Measurements from ENCODE around the gene RYR1.

Gene RYR1

GRCh38 chr19:38385057-38385803 is 48.3 kb upstream of the RYR1 start:
- Histone ChIP-seq H3K4me2 (ENCODE audit: low read depth, low read length, poor library complexity, severe bottlenecking) (no peak overlapping the region), H4K20me1 (ENCODE audit: insufficient read depth, low read length, poor library complexity, severe bottlenecking) (peaks cover 3% of the 10 kb centered on the region), H2AFZ (ENCODE audit: low read length) (no peak overlapping the region), H3K36me3 (ENCODE audit: insufficient read depth, low read length) (peaks cover 32% of the 10 kb centered on the region; the same call in 1 of the 2 replicates), H3F3A (ENCODE audit: low read depth) (no peaks in the 10 kb centered on the region), H3K9ac (ENCODE audit: low read depth, low read length, poor library complexity, severe bottlenecking) (no peak overlapping the region), H3K9me3 (ENCODE audit: insufficient read depth, low read depth, low read length) (no peaks in the 10 kb centered on the region), H3K4me1 (ENCODE audit: insufficient read depth, low read length, poor library complexity, severe bottlenecking) (peaks cover 5% of the 10 kb centered on the region), H3K27me3 (ENCODE audit: insufficient read depth, low read length, poor library complexity, severe bottlenecking) (no peaks in the 10 kb centered on the region), H3K9me2 (replicated peaks; ENCODE audit: low read depth, low read length) (no peaks in the 10 kb centered on the region), H3K79me2 (ENCODE audit: insufficient read depth, low read length) (no peaks in the 10 kb centered on the region), H3K4me3 (ENCODE audit: low read length, poor library complexity, severe bottlenecking) (no peak overlapping the region)
- no peak for TF ChIP-seq EZH2phosphoT487 (IDR thresholded peaks at IDR 0.05; ENCODE audit: borderline replicate concordance)

- Histone ChIP-seq H3K9me2 (replicated peaks; ENCODE audit: low read depth, low read length) (no peaks in the 10 kb centered on the region), H4K20me1 (ENCODE audit: insufficient read depth, low read length, poor library complexity, severe bottlenecking) (no peaks in the 10 kb centered on the region), H3K36me3 (ENCODE audit: insufficient read depth, low read length) (peaks cover 30% of the 10 kb centered on the region; the same call in 1 of the 2 replicates), H3K27me3 (ENCODE audit: insufficient read depth, low read length, poor library complexity, severe bottlenecking) (no peaks in the 10 kb centered on the region), H3K4me1 (ENCODE audit: insufficient read depth, low read length, poor library complexity, severe bottlenecking) (peaks cover 5% of the 10 kb centered on the region), H3F3A (ENCODE audit: low read depth) (no peaks in the 10 kb centered on the region), H3K4me2 (ENCODE audit: low read depth, low read length, poor library complexity, severe bottlenecking) (no peak overlapping the region), H3K9me3 (ENCODE audit: insufficient read depth, low read depth, low read length) (no peaks in the 10 kb centered on the region), H3K79me2 (ENCODE audit: insufficient read depth, low read length) (no peaks in the 10 kb centered on the region), H2AFZ (ENCODE audit: low read length) (no peak overlapping the region), H3K9ac (ENCODE audit: low read depth, low read length, poor library complexity, severe bottlenecking) (no peak overlapping the region), H3K4me3 (ENCODE audit: low read length, poor library complexity, severe bottlenecking) (no peak overlapping the region)
- TF ChIP-seq CTCF (conservative IDR thresholded peaks at IDR 0.05; ENCODE audit: low read length) = no peak
- TF ChIP-seq EZH2phosphoT487 (IDR thresholded peaks at IDR 0.05; ENCODE audit: borderline replicate concordance) = no peak
Observed at GRCh38 chr19:38385804-38386257, 47.7 kb upstream of the RYR1 start.

GRCh38 chr19:38386300-38386970 is 47.1 kb upstream of the RYR1 start:
- TF ChIP-seq CTCF (conservative IDR thresholded peaks at IDR 0.05; ENCODE audit: low read length) (no peak), EZH2phosphoT487 (IDR thresholded peaks at IDR 0.05; ENCODE audit: borderline replicate concordance) (no peak)
- no peaks in the 10 kb centered on the region for H3K79me2 ChIP-seq (ENCODE audit: insufficient read depth, low read length)
- H3K9ac ChIP-seq (ENCODE audit: low read depth, low read length, poor library complexity, severe bottlenecking) = no peak overlapping the region
- H3K4me2 ChIP-seq (ENCODE audit: low read depth, low read length, poor library complexity, severe bottlenecking) = no peak overlapping the region
- no peaks in the 10 kb centered on the region for H3K27me3 ChIP-seq (ENCODE audit: insufficient read depth, low read length, poor library complexity, severe bottlenecking)
- H2AFZ ChIP-seq (ENCODE audit: low read length) = no peak overlapping the region
- no peaks in the 10 kb centered on the region for H4K20me1 ChIP-seq (ENCODE audit: insufficient read depth, low read length, poor library complexity, severe bottlenecking)
- H3K36me3 ChIP-seq (ENCODE audit: insufficient read depth, low read length) = peaks cover 24% of the 10 kb centered on the region; the same call in 1 of the 2 replicates
- H3K4me3 ChIP-seq (ENCODE audit: low read length, poor library complexity, severe bottlenecking) = no peak overlapping the region
- H3K9me3 ChIP-seq (ENCODE audit: insufficient read depth, low read depth, low read length) = no peaks in the 10 kb centered on the region
- H3F3A ChIP-seq (ENCODE audit: low read depth) = no peaks in the 10 kb centered on the region
- no peaks in the 10 kb centered on the region for H3K9me2 ChIP-seq (replicated peaks; ENCODE audit: low read depth, low read length)
- H3K4me1 ChIP-seq (ENCODE audit: insufficient read depth, low read length, poor library complexity, severe bottlenecking) = peaks cover 5% of the 10 kb centered on the region

Measured in Loucy (cell line).